Measurements from ENCODE around the gene NUP93. TPM values are rescaled to one million over a fixed set of nuclear protein-coding genes. Genes with fewer than 3 reads are reported as not detected.

NUP93 gene
- total and polyA plus RNA-seq, 4 donors: 27.4 to 59.9 (median 51.2) TPM

DNA sequence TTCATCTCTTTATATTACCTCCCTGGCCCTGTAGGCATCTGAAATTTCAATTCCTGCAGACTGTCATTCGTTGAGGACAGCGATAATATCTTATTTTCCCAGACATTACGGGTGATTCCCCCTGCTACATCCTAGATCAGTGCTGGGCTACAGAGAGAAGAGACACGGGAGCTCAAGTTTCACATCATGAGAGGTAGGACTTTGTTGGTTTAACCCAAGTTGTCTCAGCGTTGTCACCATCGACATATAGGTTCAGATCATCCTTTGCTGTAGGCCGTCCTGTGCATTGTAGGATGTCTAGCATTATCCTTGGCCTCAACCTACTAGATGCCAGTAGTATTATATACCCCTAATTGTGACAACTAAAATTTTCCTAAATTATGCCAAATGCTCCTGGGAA, 28.4 kb upstream of the NUP93 start:
- H3K36me3 ChIP-seq (ENCODE audit: control insufficient read depth in 4 of 4, insufficient read depth in 4 of 4, low read length in 4 of 4): no peaks in the 10 kb centered on the region
- no peak for ATAC-seq (ENCODE audit: insufficient read depth, low FRiP score)
- no peaks in the 10 kb centered on the region for H3K27me3 ChIP-seq (ENCODE audit: control insufficient read depth in 3 of 3, insufficient read depth in 3 of 3, low read length in 2 of 3)
- H3K4me3 ChIP-seq: no peak overlapping the region
- H3K9ac ChIP-seq (ENCODE audit: insufficient read depth in 1 of 2, low read length in 2 of 2): no peak overlapping the region
- 88 to 94% methylated on average over 7 of the region's 7 CpGs for WGBS, 2 donors
- peaks cover 0 to 3% (median 0%) of the 10 kb centered on the region in 4 donors for H3K9me3 ChIP-seq (ENCODE audit: control insufficient read depth in 4 of 4, insufficient read depth in 3 of 4, low read length in 3 of 4)
- TF ChIP-seq, protein P1, sequence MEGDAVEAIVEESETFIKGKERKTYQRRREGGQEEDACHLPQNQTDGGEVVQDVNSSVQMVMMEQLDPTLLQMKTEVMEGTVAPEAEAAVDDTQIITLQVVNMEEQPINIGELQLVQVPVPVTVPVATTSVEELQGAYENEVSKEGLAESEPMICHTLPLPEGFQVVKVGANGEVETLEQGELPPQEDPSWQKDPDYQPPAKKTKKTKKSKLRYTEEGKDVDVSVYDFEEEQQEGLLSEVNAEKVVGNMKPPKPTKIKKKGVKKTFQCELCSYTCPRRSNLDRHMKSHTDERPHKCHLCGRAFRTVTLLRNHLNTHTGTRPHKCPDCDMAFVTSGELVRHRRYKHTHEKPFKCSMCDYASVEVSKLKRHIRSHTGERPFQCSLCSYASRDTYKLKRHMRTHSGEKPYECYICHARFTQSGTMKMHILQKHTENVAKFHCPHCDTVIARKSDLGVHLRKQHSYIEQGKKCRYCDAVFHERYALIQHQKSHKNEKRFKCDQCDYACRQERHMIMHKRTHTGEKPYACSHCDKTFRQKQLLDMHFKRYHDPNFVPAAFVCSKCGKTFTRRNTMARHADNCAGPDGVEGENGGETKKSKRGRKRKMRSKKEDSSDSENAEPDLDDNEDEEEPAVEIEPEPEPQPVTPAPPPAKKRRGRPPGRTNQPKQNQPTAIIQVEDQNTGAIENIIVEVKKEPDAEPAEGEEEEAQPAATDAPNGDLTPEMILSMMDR (IDR thresholded peaks at IDR 0.05; ENCODE audit: control extremely low read depth, extremely low read depth): no peak
- DNase-seq: no peak
- no peaks in the 10 kb centered on the region for H3K4me1 ChIP-seq (ENCODE audit: control insufficient read depth in 5 of 5, insufficient read depth in 5 of 5, low read length in 5 of 5)
- H3K27ac ChIP-seq (ENCODE audit: low read depth in 1 of 2, low read length in 1 of 2): no peak overlapping the region

- no peak for DNase-seq
- no peaks in the 10 kb centered on the region for H3K36me3 ChIP-seq (ENCODE audit: control insufficient read depth in 4 of 4, insufficient read depth in 4 of 4, low read length in 4 of 4)
These were observed 27.1 kb upstream of the NUP93 start for GRCh38 chr16:56702836-56703235.

DNA sequence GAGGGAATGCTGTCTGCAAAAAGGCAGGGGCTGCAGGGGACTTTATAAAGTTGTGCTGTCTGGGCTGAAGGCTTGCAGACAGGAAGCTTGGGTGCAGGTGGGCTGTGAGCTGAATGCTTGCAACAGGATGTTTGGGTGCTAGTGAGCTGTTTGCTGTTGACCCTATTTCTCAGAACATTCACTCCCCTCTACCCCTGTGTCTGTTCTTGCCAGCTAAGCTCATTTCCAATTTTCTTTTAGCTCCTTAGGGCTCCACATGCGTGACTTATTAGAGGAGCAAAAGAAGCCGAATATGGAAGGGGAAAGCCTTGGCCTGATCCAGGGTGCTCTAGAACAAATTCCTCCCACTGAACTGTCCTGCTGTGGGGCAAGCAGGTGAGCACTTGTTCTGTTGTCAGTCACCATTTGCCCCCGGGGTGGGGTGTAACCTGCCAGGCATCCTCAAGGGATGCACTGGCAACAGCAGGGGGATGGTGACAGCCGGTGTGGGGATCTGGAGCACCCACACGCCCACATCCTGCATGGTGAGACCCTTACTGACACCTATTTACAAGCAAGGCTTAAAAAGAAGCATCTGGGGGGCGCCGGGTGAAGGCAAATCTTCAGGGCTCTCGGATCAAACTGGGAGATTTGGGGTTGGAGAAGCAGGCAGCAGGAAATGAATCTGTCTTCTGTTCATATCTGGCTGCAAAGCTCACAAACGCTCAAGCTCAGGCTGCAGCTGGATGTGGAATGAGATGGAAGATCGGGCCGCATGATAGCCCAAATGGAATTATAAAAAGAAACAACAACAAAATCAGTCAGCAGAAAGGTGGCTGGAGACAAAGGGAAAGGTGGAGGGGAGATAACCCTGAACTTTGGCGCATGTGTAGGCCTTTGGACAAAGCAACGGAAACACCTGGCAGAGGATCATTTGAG, 21.1 kb upstream of the NUP93 start:
- DNase-seq: no peak

More at GRCh38 chr16:56702836-56703235, 27.1 kb upstream of the NUP93 start:
- Histone ChIP-seq H3K27me3 (ENCODE audit: control insufficient read depth in 3 of 3, insufficient read depth in 3 of 3, low read length in 2 of 3) (no peaks in the 10 kb centered on the region), H3K27ac (ENCODE audit: low read depth in 1 of 2, low read length in 1 of 2) (no peak overlapping the region), H3K9me3 (ENCODE audit: control insufficient read depth in 4 of 4, insufficient read depth in 3 of 4, low read length in 3 of 4) (no peaks in the 10 kb centered on the region), H3K9ac (ENCODE audit: insufficient read depth in 1 of 2, low read length in 2 of 2) (no peak overlapping the region), H3K4me3 (no peak overlapping the region), H3K4me1 (ENCODE audit: control insufficient read depth in 5 of 5, insufficient read depth in 5 of 5, low read length in 5 of 5) (no peaks in the 10 kb centered on the region)
- ATAC-seq (ENCODE audit: insufficient read depth, low FRiP score): no peak
- 88 to 93% methylated on average over 5 of the region's 5 CpGs for WGBS, 2 donors
- TF ChIP-seq, protein P1 (IDR thresholded peaks at IDR 0.05; ENCODE audit: control extremely low read depth, extremely low read depth): no peak

More for the DNA sequence above, 21.1 kb upstream of the NUP93 start:
- no peak overlapping the region for H3K27ac ChIP-seq (ENCODE audit: low read depth in 1 of 2, low read length in 1 of 2)
- no peak overlapping the region for H3K9ac ChIP-seq (ENCODE audit: insufficient read depth in 1 of 2, low read length in 2 of 2)
- H3K27me3 ChIP-seq (ENCODE audit: control insufficient read depth in 3 of 3, insufficient read depth in 3 of 3, low read length in 2 of 3): no peaks in the 10 kb centered on the region
- TF ChIP-seq, protein P1 (IDR thresholded peaks at IDR 0.05; ENCODE audit: control extremely low read depth, extremely low read depth): no peak
- ATAC-seq (ENCODE audit: insufficient read depth, low FRiP score): no peak
- 73 to 82% methylated on average over 13 of the region's 13 CpGs for WGBS, 2 donors
- no peaks in the 10 kb centered on the region for H3K36me3 ChIP-seq (ENCODE audit: control insufficient read depth in 4 of 4, insufficient read depth in 4 of 4, low read length in 4 of 4)
- no peak overlapping the region for H3K4me3 ChIP-seq
- H3K4me1 ChIP-seq (ENCODE audit: control insufficient read depth in 5 of 5, insufficient read depth in 5 of 5, low read length in 5 of 5): no peaks in the 10 kb centered on the region
- no peaks in the 10 kb centered on the region for H3K9me3 ChIP-seq (ENCODE audit: control insufficient read depth in 4 of 4, insufficient read depth in 3 of 4, low read length in 3 of 4)
